ENCODE results near the gene MPND. TPM values are rescaled to one million over a fixed set of nuclear protein-coding genes. Genes with fewer than 3 reads are reported as not detected.
A peak's percentile ranks its signal among the peaks of the same experiment; 100 is the strongest.
"Not testable (repeated sequence)": the region's sequence is repeated elsewhere in the genome, so short reads cannot be mapped to it uniquely, and the experiment has no call there.

The MPND gene
- total and polyA plus RNA-seq, 7 experiments from 2014 or later: 4.0 to 24.4 (median 14.9) TPM

GRCh38 chr19:4328991-4329681 lies 14.2 kb upstream of the MPND start:
- CTCF ChIA-PET, POLR2A ChIA-PET: not testable (repeated sequence)
- peak overlapping the region; percentile 52 for H3K27ac ChIP-seq (ENCODE audit: low read depth, low read length)

GRCh38 chr19:4329858-4330257 lies 13.5 kb upstream of the MPND start:
- Histone ChIP-seq H3K36me3 (ENCODE audit: control insufficient read depth in 2 of 3, insufficient read depth in 3 of 3, low read length in 3 of 3) (no peaks in the 10 kb centered on the region), H3K27me3 (ENCODE audit: control insufficient read depth in 2 of 2, insufficient read depth in 2 of 2, low read length in 2 of 2) (no peaks in the 10 kb centered on the region), H3K4me3 (ENCODE audit: low read length) (no peak overlapping the region), H3K27ac (ENCODE audit: low read depth, low read length) (no peak overlapping the region), H3K9me3 (ENCODE audit: control insufficient read depth in 2 of 3, low read length in 3 of 3) (no peaks in the 10 kb centered on the region), H3K4me1 (ENCODE audit: control insufficient read depth in 2 of 2, insufficient read depth in 2 of 2, low read length in 2 of 2) (peaks cover 11 to 14% of the 10 kb centered on the region in 2 donors)
- peaks cover 0 to 10% (median under 1%) of the 10 kb centered on the region in 11 donors for H3K9me3 Mint-ChIP-seq
- CTCF ChIA-PET: interaction anchor here (0.7 kb wide), 1 partner anchor 9 kb away, joined by 4 read pairs; the partner anchor contains the start of gene STAP2
- H3K4me3 Mint-ChIP-seq: peak overlapping the region in 2 of 10 donors; percentile 29 to 30
- intact Hi-C loops (cut with micrococcal nuclease): loop anchor here (2.0 to 5.0 kb wide), 3 partner anchors 27 to 893 kb away; partner anchors contain the start of genes HDGFL2 (in 1 of the 2) and TMIGD2 (in 1 of the 2)
- no peak for ATAC-seq
- peaks cover 0 to 14% (median 0%) of the 10 kb centered on the region in 5 donors for H3K36me3 Mint-ChIP-seq
- H3K4me1 Mint-ChIP-seq: peaks cover 14 to 29% (median 24%) of the 10 kb centered on the region in 7 donors
- H3K27me3 Mint-ChIP-seq: peaks cover 0 to 4% (median 0%) of the 10 kb centered on the region in 5 donors
- POLR2A ChIA-PET: no interaction called here
- H3K27ac Mint-ChIP-seq: peak overlapping the region in 3 of 9 donors; percentile 18 to 43 (median 28)
- no peak for DNase-seq

More at GRCh38 chr19:4328991-4329681, 14.2 kb upstream of the MPND start:
- not testable (repeated sequence) for H3K27me3 Mint-ChIP-seq; H3K9me3 Mint-ChIP-seq; H3K36me3 Mint-ChIP-seq; H3K27me3 ChIP-seq (ENCODE audit: control insufficient read depth in 2 of 2, insufficient read depth in 2 of 2, low read length in 2 of 2); H3K36me3 ChIP-seq (ENCODE audit: control insufficient read depth in 2 of 3, insufficient read depth in 3 of 3, low read length in 3 of 3); ATAC-seq; H3K9me3 ChIP-seq (ENCODE audit: control insufficient read depth in 2 of 3, low read length in 3 of 3)
- peaks cover 11 to 14% of the 10 kb centered on the region in 2 donors for H3K4me1 ChIP-seq (ENCODE audit: control insufficient read depth in 2 of 2, insufficient read depth in 2 of 2, low read length in 2 of 2)
- Mint-ChIP-seq H3K4me3 (peak overlapping the region; percentile 83 to 90 (median 87)), H3K27ac (peak overlapping the region in 8 of 9 donors; percentile 72 to 98 (median 88)), H3K4me1 (peaks cover 8 to 28% (median 24%) of the 10 kb centered on the region in 7 donors)
- H3K4me3 ChIP-seq (ENCODE audit: low read length): peak overlapping the region; percentile 65
- intact Hi-C loops (cut with micrococcal nuclease): loop anchor here (1.0 to 5.0 kb wide), 12 partner anchors 9 to 892 kb away; partner anchors contain the start of genes TMIGD2 (in 2 of the 2), YJU2 (in 2 of the 2), EEF2 (in 1 of the 2) and HDGFL2 (in 1 of the 2)
- peak in 6 of 9 donors; percentile 15 to 46 (median 32) for DNase-seq

DNA sequence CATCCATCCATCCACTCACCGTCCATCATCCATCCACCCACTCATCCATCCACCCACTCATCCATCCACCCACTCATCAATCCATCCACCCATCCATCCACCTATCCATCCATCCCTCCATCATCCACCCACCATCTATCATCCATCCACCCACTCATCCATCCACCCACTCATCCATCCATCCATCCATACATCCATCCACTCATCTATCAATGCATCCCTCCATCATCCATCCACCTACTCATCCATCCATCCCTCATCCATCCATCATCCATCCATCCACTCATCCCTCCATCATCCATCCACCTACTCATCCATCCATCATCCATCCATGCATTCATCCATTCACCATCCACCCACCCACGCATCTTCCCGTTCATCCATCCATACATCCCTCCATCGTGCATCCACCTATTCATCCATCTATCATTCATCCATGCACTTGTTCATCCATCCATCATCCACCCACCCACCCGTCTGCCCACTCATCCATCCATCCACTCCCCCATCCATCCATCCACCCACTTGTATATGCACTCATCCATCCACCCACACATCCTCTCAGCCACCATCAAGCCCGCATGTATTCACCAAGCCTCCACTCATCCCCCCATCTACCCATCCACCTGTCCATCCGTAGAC lies 8.3 kb upstream of the MPND start:
- ChIA-PET CTCF (no interaction called here), POLR2A (no interaction called here)
- Histone ChIP-seq H3K4me3 (ENCODE audit: low read length) (no peak overlapping the region), H3K4me1 (ENCODE audit: control insufficient read depth in 2 of 2, insufficient read depth in 2 of 2, low read length in 2 of 2) (peaks cover 0 to 8% of the 10 kb centered on the region in 2 donors), H3K27ac (ENCODE audit: low read depth, low read length) (no peak overlapping the region), H3K9me3 (ENCODE audit: control insufficient read depth in 2 of 3, low read length in 3 of 3) (no peaks in the 10 kb centered on the region), H3K36me3 (ENCODE audit: control insufficient read depth in 2 of 3, insufficient read depth in 3 of 3, low read length in 3 of 3) (no peaks in the 10 kb centered on the region), H3K27me3 (ENCODE audit: control insufficient read depth in 2 of 2, insufficient read depth in 2 of 2, low read length in 2 of 2) (no peaks in the 10 kb centered on the region)
- H3K4me1 Mint-ChIP-seq: peaks cover 10 to 24% (median 19%) of the 10 kb centered on the region in 7 donors
- intact Hi-C loops (cut with micrococcal nuclease): no loop called here
- H3K27ac Mint-ChIP-seq: peak overlapping the region in 1 of 9 donors; percentile 10
- no peak for ATAC-seq
- H3K9me3 Mint-ChIP-seq: peaks cover 0 to 15% (median 0%) of the 10 kb centered on the region in 11 donors
- peak overlapping the region in 1 of 10 donors; percentile 13 for H3K4me3 Mint-ChIP-seq
- no peak for DNase-seq
- H3K36me3 Mint-ChIP-seq: peaks cover 0 to 14% (median 0%) of the 10 kb centered on the region in 5 donors
- no peaks in the 10 kb centered on the region for H3K27me3 Mint-ChIP-seq

- Mint-ChIP-seq H3K27ac (peak overlapping the region; percentile 87 to 96 (median 93)), H3K9me3 (peaks cover 0 to 15% (median 4%) of the 10 kb centered on the region in 11 donors), H3K4me1 (peaks cover 14 to 35% (median 28%) of the 10 kb centered on the region in 7 donors), H3K36me3 (peaks cover 0 to 14% (median 0%) of the 10 kb centered on the region in 5 donors), H3K4me3 (peak overlapping the region; percentile 86 to 99 (median 92)), H3K27me3 (peaks cover 0 to 2% (median 0%) of the 10 kb centered on the region in 5 donors)
- Histone ChIP-seq H3K27me3 (ENCODE audit: control insufficient read depth in 2 of 2, insufficient read depth in 2 of 2, low read length in 2 of 2) (no peaks in the 10 kb centered on the region), H3K27ac (ENCODE audit: low read depth, low read length) (peak overlapping the region; percentile 60), H3K4me3 (ENCODE audit: low read length) (peak overlapping the region; percentile 61), H3K9me3 (ENCODE audit: control insufficient read depth in 2 of 3, low read length in 3 of 3) (no peaks in the 10 kb centered on the region), H3K4me1 (ENCODE audit: control insufficient read depth in 2 of 2, insufficient read depth in 2 of 2, low read length in 2 of 2) (peaks cover 0 to 14% of the 10 kb centered on the region in 2 donors), H3K36me3 (ENCODE audit: control insufficient read depth in 2 of 3, insufficient read depth in 3 of 3, low read length in 3 of 3) (no peaks in the 10 kb centered on the region)
- ChIA-PET POLR2A (interaction anchor here (0.7 to 3.2 kb wide), 6 partner anchors 10 to 47 kb away, joined by 3 to 16 read pairs (median 4); partner anchors contain the start of gene TMIGD2), CTCF (interaction anchor here (1.2 kb wide), 1 partner anchor 31 kb away, joined by 3 read pairs; no protein-coding TSS in a partner anchor)
- ATAC-seq: no peak
- DNase-seq: peak in 2 of 9 donors; percentile 11 to 28
- intact Hi-C loops (cut with micrococcal nuclease): loop anchor here in 1 of 2 donors (1.0 kb wide), 1 partner anchor 10 kb away; no protein-coding TSS in a partner anchor
These were observed 5.4 kb upstream of the MPND start for GRCh38 chr19:4337906-4338440.

DNA sequence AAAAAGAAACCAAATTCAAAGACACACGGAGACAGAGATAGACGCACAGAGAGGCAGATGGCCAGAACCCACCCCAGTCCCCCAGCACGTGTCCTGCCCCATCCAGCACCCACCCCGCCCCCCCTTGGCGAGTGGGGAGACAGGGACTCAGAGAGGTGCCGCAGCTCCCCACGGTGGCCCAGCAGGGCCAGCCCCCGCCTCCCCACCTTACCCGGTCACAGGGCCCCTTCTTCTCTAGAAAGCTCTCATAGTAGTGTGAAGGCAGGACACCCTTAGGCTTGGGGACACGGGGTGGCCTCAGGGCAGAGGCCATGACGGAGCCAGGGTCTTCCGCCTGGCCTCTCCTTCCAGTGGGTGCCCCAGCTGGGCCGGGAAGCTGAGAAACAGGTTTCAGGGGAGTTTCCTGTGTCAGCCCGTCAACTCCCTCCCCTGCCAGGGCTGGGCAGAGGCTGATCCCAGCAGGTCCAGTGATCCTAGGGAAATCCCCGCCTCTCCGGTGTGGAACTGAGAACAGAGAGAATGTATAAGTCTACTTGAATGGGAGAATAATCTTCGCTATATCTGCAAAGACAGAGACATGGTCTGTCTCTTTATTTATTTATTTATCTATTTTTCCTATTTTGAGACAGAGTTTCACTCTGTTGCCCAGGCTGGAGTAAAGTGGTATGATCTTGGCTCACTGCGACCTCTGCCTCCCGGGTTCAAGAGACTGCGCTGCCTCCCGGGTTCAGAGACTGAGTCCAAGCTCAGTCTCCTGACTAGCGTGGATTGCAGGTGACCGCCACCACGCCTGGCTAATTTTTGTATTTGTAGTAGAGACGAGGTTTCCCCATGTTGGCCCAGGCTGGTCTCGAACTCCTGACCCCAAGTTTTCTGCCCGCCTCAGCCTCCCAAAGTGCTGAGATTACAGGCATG lies 4.7 kb upstream of the MPND start, which contains the start of gene STAP2:
STAP2 (minus strand) TSS at position 387 of the 915 bp plus-strand sequence; CDS start at position 313, 74 bp downstream.
- Histone ChIP-seq H3K9me3 (ENCODE audit: control insufficient read depth in 2 of 3, low read length in 3 of 3) (no peaks in the 10 kb centered on the region), H3K36me3 (ENCODE audit: control insufficient read depth in 2 of 3, insufficient read depth in 3 of 3, low read length in 3 of 3) (no peaks in the 10 kb centered on the region), H3K4me1 (ENCODE audit: control insufficient read depth in 2 of 2, insufficient read depth in 2 of 2, low read length in 2 of 2) (peaks cover 0 to 14% of the 10 kb centered on the region in 2 donors), H3K4me3 (ENCODE audit: low read length) (peak within 1 kb of the TSS; percentile 61), H3K27ac (ENCODE audit: low read depth, low read length) (peak within 1 kb of the TSS; percentile 60), H3K27me3 (ENCODE audit: control insufficient read depth in 2 of 2, insufficient read depth in 2 of 2, low read length in 2 of 2) (no peaks in the 10 kb centered on the region)
- intact Hi-C loops (cut with micrococcal nuclease): loop anchor here in 1 of 2 donors (1.0 kb wide), 1 partner anchor 10 kb away; no protein-coding TSS in a partner anchor
- DNase-seq: peak in 3 of 9 donors; percentile 17 to 28 (median 17)
- POLR2A ChIA-PET: interaction anchor here (0.7 to 3.2 kb wide), 5 partner anchors 11 to 47 kb away, joined by 3 to 16 read pairs (median 4); partner anchors contain the start of gene TMIGD2
- H3K27me3 Mint-ChIP-seq: peaks cover 0 to 2% (median 0%) of the 10 kb centered on the region in 5 donors
- peaks cover 14 to 36% (median 28%) of the 10 kb centered on the region in 7 donors for H3K4me1 Mint-ChIP-seq
- ATAC-seq: no peak
- peaks cover 0 to 15% (median 4%) of the 10 kb centered on the region in 11 donors for H3K9me3 Mint-ChIP-seq
- H3K27ac Mint-ChIP-seq: peak within 1 kb of the TSS; percentile 90 to 96 (median 93)
- H3K4me3 Mint-ChIP-seq: peak within 1 kb of the TSS; percentile 86 to 99 (median 92)
- peaks cover 0 to 14% (median 0%) of the 10 kb centered on the region in 5 donors for H3K36me3 Mint-ChIP-seq
- CTCF ChIA-PET: interaction anchor here (0.6 to 1.2 kb wide), 4 partner anchors 9 to 72 kb away, joined by 3 to 8 read pairs (median 4); no protein-coding TSS in a partner anchor

Data from naive thymus-derived CD4-positive, alpha-beta T cell (primary cell).